BJ (cell line): Measurements from ENCODE around the gene DGAT2. TPM values are rescaled to one million over a fixed set of nuclear protein-coding genes. Genes with fewer than 3 reads are reported as not detected.
"Not testable (repeated sequence)": the region's sequence is repeated elsewhere in the genome, so short reads cannot be mapped to it uniquely, and the experiment has no call there.

Experiments used
- CTCF ChIA-PET: fragments of 350-600 bp; formaldehyde crosslinking; extraction: SDS; loops from one replicate; lab custom pipeline; 2021; ENCODE audit warnings: antibody characterized with exemption, inconsistent platforms; lab: Yijun Ruan, JAX
- POLR2A ChIA-PET: fragments of 300-600 bp; sonication (Branson Sonifier 250); formaldehyde crosslinking; extraction: SDS; loops from one replicate; lab custom pipeline; 2021; ENCODE audit warnings: antibody characterized with exemption; lab: Charles Lee
- DNase-seq: peaks from one replicate; pipeline ENCODE4 v3.0.0-alpha.2; 2011; ENCODE audit warnings: low read depth
- H3K27me3 ChIP-seq: 2 replicates; pipeline ENCODE4 v1.6.0; 2011; ENCODE audit warnings: low read length; ENCODE audit not compliant: control insufficient read depth, insufficient read depth
- H3K36me3 ChIP-seq: 2 replicates; pipeline ENCODE4 v1.5.1; 2011; ENCODE audit warnings: low read length; ENCODE audit not compliant: control insufficient read depth, insufficient read depth
- H3K4me3 ChIP-seq: 2 replicates; pipeline ENCODE4 v1.5.1; 2011; ENCODE audit warnings: low read depth, mild to moderate bottlenecking, control low read depth, low read length
- CTCF ChIP-seq: IDR thresholded peaks from 2 replicates; pipeline ENCODE4 v1.5.1; 2011; ENCODE audit warnings: low read depth, mild to moderate bottlenecking, control low read depth, inconsistent platforms, low read length, moderate library complexity; ENCODE audit not compliant: insufficient read depth
- polyA plus RNA-seq: library from polyadenylated mRNA; depleted of rRNA; stranded (reverse); fragments of >200 nt; gene quantifications from 2 replicates; pipeline ENCODE4 v1.2.3, GENCODE V29; 2011

DGAT2 gene
- polyA plus RNA-seq, 1 experiment, result 2.6 TPM

- peaks cover 9% of the 10 kb centered on the region for H3K27me3 ChIP-seq
- ChIA-PET POLR2A (interaction anchor here (0.7 kb wide), 1 partner anchor 158 kb away, joined by 3 read pairs; no protein-coding TSS in a partner anchor), CTCF (no interaction called here)
- no peaks in the 10 kb centered on the region for H3K36me3 ChIP-seq
- no peak for TF ChIP-seq CTCF
- no peak overlapping the region for H3K4me3 ChIP-seq
- no peak for DNase-seq
Measured at GRCh38 chr11:75740681-75741080, 27.9 kb upstream of the DGAT2 start.

- POLR2A ChIA-PET, result not testable (repeated sequence)
Measured at GRCh38 chr11:75743159-75743558, 25.4 kb upstream of the DGAT2 start.

GRCh38 chr11:75743711-75744563, 24.6 kb upstream of the DGAT2 start:
- TF ChIP-seq CTCF, result no peak
- no peaks in the 10 kb centered on the region for H3K36me3 ChIP-seq
- no peak overlapping the region for H3K4me3 ChIP-seq
- H3K27me3 ChIP-seq, result peaks cover 8% of the 10 kb centered on the region
- DNase-seq, result no peak
- POLR2A ChIA-PET, result no interaction called here
- CTCF ChIA-PET, result interaction anchor here (1.1 kb wide), 1 partner anchor 15 kb away, joined by 3 read pairs; no protein-coding TSS in a partner anchor

More at GRCh38 chr11:75743159-75743558, 25.4 kb upstream of the DGAT2 start:
- not testable (repeated sequence) for H3K4me3 ChIP-seq, H3K36me3 ChIP-seq, DNase-seq, H3K27me3 ChIP-seq
- CTCF ChIA-PET, result interaction anchor here (1.1 kb wide), 1 partner anchor 15 kb away, joined by 3 read pairs; no protein-coding TSS in a partner anchor

GRCh38 chr11:75745807-75746206, 22.8 kb upstream of the DGAT2 start:
- Histone ChIP-seq H3K27me3 (peaks cover 7% of the 10 kb centered on the region), H3K36me3 (no peaks in the 10 kb centered on the region), H3K4me3 (no peak overlapping the region)
- DNase-seq, result no peak
- ChIA-PET CTCF (interaction anchor here (1.8 kb wide), 1 partner anchor 23 kb away, joined by 4 read pairs; no protein-coding TSS in a partner anchor), POLR2A (no interaction called here)
- TF ChIP-seq CTCF, result no peak

GRCh38 chr11:75748729-75749273, 19.8 kb upstream of the DGAT2 start:
- H3K36me3 ChIP-seq, H3K27me3 ChIP-seq, CTCF ChIA-PET, H3K4me3 ChIP-seq, DNase-seq, POLR2A ChIA-PET: not testable (repeated sequence)

GRCh38 chr11:75754933-75755332, 13.6 kb upstream of the DGAT2 start:
- H3K36me3 ChIP-seq, H3K4me3 ChIP-seq, H3K27me3 ChIP-seq, DNase-seq, CTCF ChIA-PET, POLR2A ChIA-PET: not testable (repeated sequence)
